Astrocyte (in vitro differentiated cells and primary cell): ENCODE measurements around the gene HYCC1.

Source experiments
- CTCF ChIP-seq: IDR thresholded peaks from 2 replicates; pipeline ENCODE4 v1.5.1; 2011; ENCODE audit warnings: low read depth, mild to moderate bottlenecking, inconsistent platforms, low read length, moderate library complexity; ENCODE audit not compliant: insufficient read depth
- EZH2 ChIP-seq: IDR thresholded peaks from 2 replicates; pipeline ENCODE4 v1.6.1; 2012; ENCODE audit warnings: mild to moderate bottlenecking, low read length, inconsistent platforms; ENCODE audit not compliant: insufficient read depth

GRCh38 chr7:23004247-23004520 is 9.7 kb downstream of the HYCC1 start:
- TF ChIP-seq CTCF, result no peak
- TF ChIP-seq EZH2, result no peak
